Adrenal gland (tissue), 12 donors: ENCODE results near the gene VEZT. TPM values are rescaled to one million over a fixed set of nuclear protein-coding genes. Genes with fewer than 3 reads are reported as not detected.
"Not testable (repeated sequence)": the region's sequence is repeated elsewhere in the genome, so short reads cannot be mapped to it uniquely, and the experiment has no call there.

Experiments
- DNase-seq, 7 donors: peaks; one replicate each; pipeline ENCODE4 v3.0.0-alpha.2; 2019 to 2020
- H3K27ac ChIP-seq, 5 donors: fragments of 200-600 bp; sonication (generic) in 4 of 5; 1 replicate in 3 of 5; 2 replicates in 2 of 5; pipeline versions ENCODE4 v1.5.1 to v1.8.0; 2016 to 2020; ENCODE audit warnings: mild to moderate bottlenecking in 1 of 5
- H3K27me3 ChIP-seq: fragments of 200-600 bp; 2 replicates; pipeline ENCODE4 v1.8.0; 2021
- H3K36me3 ChIP-seq, 2 donors: fragments of 200-600 bp; replicated peaks in 1 of 2; 1 replicate in 1 of 2; 2 replicates in 1 of 2; pipeline versions ENCODE4 v1.5.1 to v1.8.0; 2018 to 2022
- H3K4me1 ChIP-seq, 2 donors: fragments of 200-600 bp; replicated peaks in 1 of 2; 1 replicate in 1 of 2; 2 replicates in 1 of 2; pipeline versions ENCODE4 v1.5.1 to v1.8.0; 2018 to 2021
- H3K4me3 ChIP-seq, 4 donors: fragments of 200-600 bp; sonication (generic) in 3 of 4; one replicate each; pipeline ENCODE4 v1.5.1; 2016 to 2018
- H3K9me3 ChIP-seq, 3 donors: fragments of 200-600 bp; sonication (generic) in 1 of 3; replicated peaks in 1 of 3; 1 replicate in 2 of 3; 2 replicates in 1 of 3; pipeline versions ENCODE4 v1.5.1 to v1.8.0; 2016 to 2021
- POLR2A ChIP-seq, 2 donors: fragments of 450-650 bp; IDR thresholded peaks; one replicate each; pipeline ENCODE4 v1.6.1; 2017; ENCODE audit warnings: antibody characterized with exemption in 2 of 2, mild to moderate bottlenecking in 2 of 2, moderate library complexity in 1 of 2
- WGBS, 4 donors: extraction: QIAGEN DNeasy Blood & Tissue Kit in 2 of 4; methylation state at CpG; one replicate each; pipeline versions ENCODE4 v1.1.5 to v1.1.7; 2013 to 2017; 5-methylcytosine and 5-hydroxymethylcytosine counted together
- intact Hi-C, 2 donors: fragments of 100-400 bp; cut with DNase I; formaldehyde crosslinking; loops; one replicate each; pipeline versions ENCODE4 v1.14.1 to v1.15.0; 2022 to 2023
- polyA plus RNA-seq, 3 donors: library from polyadenylated mRNA; stranded (reverse); fragments of 200-250 nt in 2 of 3; fragments of 350-450 nt in 1 of 3; fragmentation: Illumina TruSeq in 1 of 3; extraction: RNeasy Lipid Tissue Mini Kit (QIAGEN cat#74804) in 1 of 3; gene quantifications; one replicate each; pipeline ENCODE4 v1.2.3, GENCODE V29; 2013 to 2014
- total RNA-seq, 9 donors: library from RNA; depleted of rRNA in 4 of 9; stranded (reverse); fragments of >200 nt in 4 of 9; fragments of 120-200 nt in 1 of 9; fragmentation: NEBNext Ultra II Directional in 1 of 9; extraction: Animal tissue kit (Norgen Biotek cat#: 25700) in 1 of 9; gene quantifications; one replicate each; pipeline versions ENCODE4 v1.1.0 to v1.2.4, GENCODE V29; 2013 to 2023
- TF ChIP-seq, protein P1 (sequence below), 6 experiments: fragments of 450-650 bp in 4 of 6; fragments of 200-600 bp in 2 of 6; sonication (generic) in 1 of 6; IDR thresholded peaks; 1 replicate in 5 of 6; 2 replicates in 1 of 6; pipeline versions ENCODE4 v1.5.1 to v1.8.0; 2016 to 2021; ENCODE audit warnings: antibody characterized with exemption in 6 of 6, mild to moderate bottlenecking in 2 of 6, moderate library complexity in 1 of 6
- donor health status: healthy with polysubstance abuse.
- donor health status: Bipolar disorder and iron deficiency.
- donor health status: DM: yes; HTN: yes; CAD: no.
- donor health status: DM: no; HTN: no; CAD: no.
- donor health status: DM: no; HTN: no; CAD: no.
- donor health status: DM: yes; HTN: yes; CAD: no.

Gene VEZT
- total and polyA plus RNA-seq, 12 donors, result 34.8 to 189 (median 88.3) TPM

DNA sequence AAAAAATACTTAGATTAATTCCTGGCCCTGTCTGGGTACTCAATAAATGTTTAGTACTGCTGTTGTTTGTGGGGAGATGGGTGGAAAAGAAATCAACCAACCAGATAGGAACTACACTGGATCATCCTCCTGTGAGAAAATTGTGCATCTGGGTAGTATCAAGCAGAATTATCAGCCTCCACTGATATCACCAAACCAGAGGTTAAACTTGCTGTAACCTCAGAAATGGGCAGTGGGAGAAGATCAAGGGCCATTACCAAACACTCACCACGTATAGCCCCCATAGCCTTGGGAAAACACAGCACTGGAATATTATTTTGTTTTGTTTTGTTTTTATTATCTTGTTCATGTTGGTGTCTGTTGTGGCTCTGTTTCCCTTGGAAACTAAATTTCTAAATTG lies 19.7 kb downstream of the VEZT start:
- DNase-seq, result no peak
- WGBS, 4 donors, result 40 to 56% (median 45%) methylated on average over 1 of the region's 1 CpG
- TF ChIP-seq POLR2A (IDR thresholded peaks at IDR 0.05), result no peak
- TF ChIP-seq, protein P1, sequence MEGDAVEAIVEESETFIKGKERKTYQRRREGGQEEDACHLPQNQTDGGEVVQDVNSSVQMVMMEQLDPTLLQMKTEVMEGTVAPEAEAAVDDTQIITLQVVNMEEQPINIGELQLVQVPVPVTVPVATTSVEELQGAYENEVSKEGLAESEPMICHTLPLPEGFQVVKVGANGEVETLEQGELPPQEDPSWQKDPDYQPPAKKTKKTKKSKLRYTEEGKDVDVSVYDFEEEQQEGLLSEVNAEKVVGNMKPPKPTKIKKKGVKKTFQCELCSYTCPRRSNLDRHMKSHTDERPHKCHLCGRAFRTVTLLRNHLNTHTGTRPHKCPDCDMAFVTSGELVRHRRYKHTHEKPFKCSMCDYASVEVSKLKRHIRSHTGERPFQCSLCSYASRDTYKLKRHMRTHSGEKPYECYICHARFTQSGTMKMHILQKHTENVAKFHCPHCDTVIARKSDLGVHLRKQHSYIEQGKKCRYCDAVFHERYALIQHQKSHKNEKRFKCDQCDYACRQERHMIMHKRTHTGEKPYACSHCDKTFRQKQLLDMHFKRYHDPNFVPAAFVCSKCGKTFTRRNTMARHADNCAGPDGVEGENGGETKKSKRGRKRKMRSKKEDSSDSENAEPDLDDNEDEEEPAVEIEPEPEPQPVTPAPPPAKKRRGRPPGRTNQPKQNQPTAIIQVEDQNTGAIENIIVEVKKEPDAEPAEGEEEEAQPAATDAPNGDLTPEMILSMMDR (IDR thresholded peaks at IDR 0.05), result no peak
- no peaks in the 10 kb centered on the region for H3K36me3 ChIP-seq
- H3K27me3 ChIP-seq, result no peaks in the 10 kb centered on the region
- no peak overlapping the region for H3K4me3 ChIP-seq
- no peaks in the 10 kb centered on the region for H3K9me3 ChIP-seq
- peak overlapping the region in 3 of 5 donors; percentile 36 to 50 (median 42) for H3K27ac ChIP-seq
- intact Hi-C loops, result no loop called here
- peaks cover 0 to 38% of the 10 kb centered on the region in 2 donors for H3K4me1 ChIP-seq

GRCh38 chr12:95238150-95238549 lies 20.5 kb downstream of the VEZT start:
- H3K27me3 ChIP-seq, result no peaks in the 10 kb centered on the region

DNA sequence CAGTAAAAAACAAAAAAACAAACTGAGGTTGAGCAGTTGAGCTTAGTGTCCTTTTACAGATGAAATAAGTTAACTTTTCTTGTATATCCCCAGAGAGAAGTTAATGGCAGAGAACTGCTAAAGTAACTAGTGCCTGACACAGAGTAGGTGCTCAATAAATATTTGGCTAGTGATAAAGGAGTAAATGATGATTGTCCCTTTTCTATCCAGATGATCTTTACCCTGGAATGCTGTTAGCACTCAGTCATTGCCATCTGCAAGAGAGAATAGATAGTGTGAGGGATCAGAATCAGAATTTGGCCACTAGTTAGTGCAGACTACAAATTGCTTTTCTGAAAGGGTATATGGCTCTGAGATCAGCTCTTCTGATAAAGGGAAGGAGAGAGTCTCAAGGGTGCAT lies 21.6 kb downstream of the VEZT start:
- peak overlapping the region in 1 of 5 donors; percentile 13 for H3K27ac ChIP-seq
- H3K27me3 ChIP-seq, result no peaks in the 10 kb centered on the region
- no peak for DNase-seq
- H3K36me3 ChIP-seq, result no peaks in the 10 kb centered on the region
- intact Hi-C loops, result no loop called here
- no peaks in the 10 kb centered on the region for H3K9me3 ChIP-seq
- peaks cover 0 to 38% of the 10 kb centered on the region in 2 donors for H3K4me1 ChIP-seq
- no peak overlapping the region for H3K4me3 ChIP-seq
- TF ChIP-seq POLR2A (IDR thresholded peaks at IDR 0.05), result no peak
- TF ChIP-seq, protein P1 (IDR thresholded peaks at IDR 0.05), result no peak

More at GRCh38 chr12:95238150-95238549, 20.5 kb downstream of the VEZT start:
- Histone ChIP-seq H3K4me3 (no peak overlapping the region), H3K4me1 (peaks cover 0 to 38% of the 10 kb centered on the region in 2 donors), H3K9me3 (no peaks in the 10 kb centered on the region), H3K27ac (no peak overlapping the region), H3K36me3 (no peaks in the 10 kb centered on the region)
- 66 to 88% (median 79%) methylated on average over 1 of the region's 1 CpG for WGBS, 4 donors
- no peak for DNase-seq
- TF ChIP-seq, protein P1 (IDR thresholded peaks at IDR 0.05), result no peak
- no peak for TF ChIP-seq POLR2A (IDR thresholded peaks at IDR 0.05)
- intact Hi-C loops, result no loop called here

DNA sequence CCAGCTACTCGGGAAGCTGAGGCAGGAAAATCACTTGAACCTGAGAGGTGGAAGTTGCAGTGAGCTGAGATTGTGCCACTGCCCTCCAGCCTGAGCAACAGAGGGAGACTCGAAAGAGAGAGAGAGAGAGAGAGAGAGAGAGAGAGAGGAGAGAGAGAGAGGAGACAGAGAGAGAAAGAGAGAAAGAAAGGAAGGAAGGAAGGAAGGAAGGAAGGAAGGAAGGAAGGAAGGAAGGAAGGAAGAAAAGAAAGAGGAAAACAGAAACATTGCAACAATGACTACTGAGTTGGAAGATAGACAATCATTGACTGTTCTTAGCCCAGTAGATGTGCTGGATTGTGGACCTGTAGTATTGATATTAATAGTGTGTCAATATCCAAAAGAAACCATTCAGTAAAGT lies 22.2 kb downstream of the VEZT start:
- H3K27me3 ChIP-seq, H3K36me3 ChIP-seq, H3K9me3 ChIP-seq, DNase-seq, H3K4me3 ChIP-seq, intact Hi-C loops: not testable (repeated sequence)
- WGBS, 4 donors, result 91 to 100% (median 94%) methylated on average over 2 of the region's 2 CpGs
- H3K4me1 ChIP-seq, result peaks cover 0 to 38% of the 10 kb centered on the region in 2 donors
- peak overlapping the region in 2 of 5 donors; percentile 11 to 13 for H3K27ac ChIP-seq

GRCh38 chr12:95240556-95240955 lies 22.9 kb downstream of the VEZT start:
- peak overlapping the region in 2 of 5 donors; percentile 13 to 34 for H3K27ac ChIP-seq
- TF ChIP-seq, protein P1 (IDR thresholded peaks at IDR 0.05), result no peak
- TF ChIP-seq POLR2A (IDR thresholded peaks at IDR 0.05), result no peak
- intact Hi-C loops, result no loop called here

DNA sequence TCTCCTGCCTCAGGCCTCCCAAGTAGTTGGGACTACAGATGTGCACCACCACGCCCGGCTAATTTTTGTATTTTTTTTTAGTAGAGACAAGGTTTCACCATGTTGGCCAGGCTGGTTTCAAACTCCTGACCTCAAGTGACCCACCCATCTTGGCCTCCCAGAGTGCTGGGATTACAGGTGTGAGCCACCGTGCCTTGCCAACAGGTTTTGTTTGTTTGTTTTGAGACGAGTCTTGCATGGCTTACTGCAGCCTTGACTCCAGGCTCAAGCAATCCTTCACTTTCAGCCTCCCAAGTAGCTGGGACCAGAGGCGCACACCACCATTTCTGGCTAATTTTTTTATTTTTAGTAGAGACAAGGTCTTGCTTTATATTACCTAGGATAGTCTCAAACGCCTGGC lies 23.5 kb downstream of the VEZT start:
- intact Hi-C loops, H3K27me3 ChIP-seq, DNase-seq, H3K36me3 ChIP-seq, H3K9me3 ChIP-seq, H3K4me3 ChIP-seq: not testable (repeated sequence)
- peaks cover 0 to 42% of the 10 kb centered on the region in 2 donors for H3K4me1 ChIP-seq
- WGBS, 4 donors, result 78 to 86% (median 84%) methylated on average over 6 of the region's 6 CpGs
- H3K27ac ChIP-seq, result peak overlapping the region in 2 of 5 donors; percentile 13 to 34

More at GRCh38 chr12:95240556-95240955, 22.9 kb downstream of the VEZT start:
- H3K9me3 ChIP-seq, result no peaks in the 10 kb centered on the region
- 81 to 89% (median 84%) methylated on average over 2 of the region's 2 CpGs for WGBS, 4 donors
- no peak for DNase-seq
- peaks cover 0 to 38% of the 10 kb centered on the region in 2 donors for H3K4me1 ChIP-seq
- no peaks in the 10 kb centered on the region for H3K27me3 ChIP-seq
- no peak overlapping the region for H3K4me3 ChIP-seq
- no peaks in the 10 kb centered on the region for H3K36me3 ChIP-seq
